K562 (cell line): ENCODE measurements around the gene SLC7A8. TPM values are rescaled to one million over a fixed set of nuclear protein-coding genes. Genes with fewer than 3 reads are reported as not detected.
A peak's percentile ranks its signal among the peaks of the same experiment; 100 is the strongest.

Experiments used
- CBX2 ChIP-seq: fragments of 200-600 bp; sonication (generic); IDR thresholded peaks from one replicate; pipeline ENCODE4 v1.6.1; 2012; ENCODE audit warnings: mild to moderate bottlenecking, low read length, inconsistent platforms; ENCODE audit not compliant: insufficient read depth, poor library complexity, severe bottlenecking
- CREB1 ChIP-seq, 2 experiments: sonication (generic) in 1 of 2; formaldehyde crosslinking in 1 of 2; IDR thresholded peaks; 2 replicates each; pipeline versions ENCODE4 v1.6.1 to v1.8.0; 2012 to 2022; ENCODE audit warnings: inconsistent platforms in 1 of 2, mild to moderate bottlenecking in 1 of 2, missing genetic modification reagents in 1 of 2, moderate library complexity in 1 of 2
- CTBP1 ChIP-seq: fragments of 450-650 bp; IDR thresholded peaks from 2 replicates; pipeline ENCODE4 v1.6.1; 2016; ENCODE audit warnings: borderline replicate concordance
- E2F3 ChIP-seq: fragments of 250-450 bp; sonication (Bioruptor Pico); IDR thresholded peaks from 2 replicates; pipeline ENCODE4 v1.4.0; 2020; ENCODE audit warnings: mild to moderate bottlenecking
- EP400 ChIP-seq: fragments of 450-650 bp; IDR thresholded peaks from 2 replicates; pipeline ENCODE4 v1.6.1; 2017; ENCODE audit warnings: antibody characterized with exemption, mild to moderate bottlenecking, moderate library complexity
- FOXM1 ChIP-seq, 2 experiments: fragments of 450-650 bp in 1 of 2; sonication (generic) in 1 of 2; formaldehyde crosslinking in 1 of 2; IDR thresholded peaks; 2 replicates each; pipeline versions ENCODE4 v1.6.1 to v1.9.0; 2017 to 2022; ENCODE audit warnings: low read depth in 2 of 2, mild to moderate bottlenecking in 2 of 2, missing genetic modification reagents in 1 of 2, moderate library complexity in 1 of 2
- HEY1 ChIP-seq: fragments of 250-450 bp; sonication (Bioruptor Pico); IDR thresholded peaks from 2 replicates; pipeline ENCODE4 v1.5.0; 2020; ENCODE audit warnings: mild to moderate bottlenecking, moderate library complexity, borderline replicate concordance
- KAT2B ChIP-seq: IDR thresholded peaks from one replicate; pipeline ENCODE4 v1.6.1; 2012; ENCODE audit warnings: low read depth, mild to moderate bottlenecking, control low read depth, inconsistent platforms, low read length, moderate library complexity
- KHSRP ChIP-seq: fragments of 450-650 bp; IDR thresholded peaks from 2 replicates; pipeline ENCODE4 v1.6.1; 2017
- MAFK ChIP-seq: IDR thresholded peaks from 2 replicates; pipeline ENCODE4 v1.6.1; 2011; ENCODE audit warnings: low read length, improper control_type of control experiment
- MXI1 ChIP-seq: IDR thresholded peaks from 2 replicates; pipeline ENCODE4 v1.6.1; 2011; ENCODE audit warnings: low read depth, mild to moderate bottlenecking, improper control_type of control experiment, low read length
- POLR2A ChIP-seq: fragments of 450-650 bp; conservative IDR thresholded peaks from 2 replicates; pipeline ENCODE4 v1.6.1; 2016
- PRMT5 ChIP-seq: sonication (generic); formaldehyde crosslinking; IDR thresholded peaks from 2 replicates; pipeline ENCODE4 v1.5.0; 2020; ENCODE audit warnings: missing genetic modification reagents
- PYGO2 ChIP-seq: fragments of 450-650 bp; IDR thresholded peaks from 2 replicates; pipeline ENCODE4 v1.6.1; 2016; ENCODE audit warnings: mild to moderate bottlenecking, missing genetic modification characterization, moderate library complexity, missing compliant biosample characterization
- RBBP5 ChIP-seq: fragments of 200-600 bp; sonication (generic); IDR thresholded peaks from 2 replicates; pipeline ENCODE4 v1.6.1; 2012; ENCODE audit warnings: borderline replicate concordance, mild to moderate bottlenecking, low read length, control low read depth, inconsistent platforms; ENCODE audit not compliant: insufficient read depth, poor library complexity, severe bottlenecking
- SETDB1 ChIP-seq: IDR thresholded peaks from one replicate; pipeline ENCODE4 v1.6.1; 2012; ENCODE audit warnings: low read length, control low read depth, inconsistent platforms
- SMARCE1 ChIP-seq: fragments of 450-650 bp; IDR thresholded peaks from 2 replicates; pipeline ENCODE4 v1.7.1; 2016; ENCODE audit warnings: mild to moderate bottlenecking
- SMC3 ChIP-seq: conservative IDR thresholded peaks from 2 replicates; pipeline ENCODE4 v1.6.1; 2011; ENCODE audit warnings: low read depth, low read length, improper control_type of control experiment; ENCODE audit not compliant: insufficient read depth
- TCF3 ChIP-seq: sonication (generic); formaldehyde crosslinking; IDR thresholded peaks from 2 replicates; pipeline ENCODE4 v1.4.0; 2020; ENCODE audit warnings: mild to moderate bottlenecking, missing genetic modification reagents
- TEAD4 ChIP-seq, 2 experiments: sonication (generic) in 1 of 2; formaldehyde crosslinking in 1 of 2; IDR thresholded peaks; 2 replicates each; pipeline versions ENCODE4 v1.6.1 to v1.8.0; 2012 to 2022; ENCODE audit warnings: borderline replicate concordance in 1 of 2, inconsistent platforms in 1 of 2, low read length in 1 of 2, mild to moderate bottlenecking in 1 of 2, missing genetic modification reagents in 1 of 2
- ZKSCAN8 ChIP-seq: fragments of 200-800 bp; sonication (Bioruptor generic); IDR thresholded peaks from 2 replicates; pipeline ENCODE4 v1.6.1; 2016; ENCODE audit warnings: missing genetic modification characterization, missing compliant biosample characterization
- ZNF354B ChIP-seq: fragments of 250-450 bp; sonication (Bioruptor Pico); IDR thresholded peaks from 2 replicates; pipeline ENCODE4 v1.4.0; 2020
- ZNF696 ChIP-seq: fragments of 250-450 bp; sonication (Bioruptor Pico); conservative IDR thresholded peaks from 2 replicates; pipeline ENCODE4 v1.4.0; 2020; ENCODE audit warnings: mild to moderate bottlenecking, moderate library complexity
- polyA plus RNA-seq, 8 experiments: library from polyadenylated mRNA; depleted of rRNA in 4 of 8; stranded (reverse) in 5 of 8; unstranded in 3 of 8; fragments of >200 nt; fragmentation: Nextera tagmentation in 2 of 8; fragmentation: Illumina TruSeq in 1 of 8; extraction: Ambion mirVana in 2 of 8; extraction: Trizol in 1 of 8; gene quantifications; 2 replicates each; pipeline versions ENCODE4 v1.2.1 to v1.2.3, GENCODE V29; 2011 to 2014; ENCODE audit warnings: inconsistent platforms in 1 of 8, missing spikeins in 1 of 8
- total RNA-seq, 7 experiments: library from RNA; depleted of rRNA in 6 of 7; stranded (reverse); fragments of >200 nt in 6 of 7; fragmentation: Illumina TruSeq in 2 of 7; extraction: Trizol in 2 of 7; gene quantifications; 2 replicates each; pipeline versions ENCODE4 v1.2.1 to v1.2.3, GENCODE V29; 2011 to 2021; ENCODE audit warnings: low replicate concordance in 1 of 7
- TF ChIP-seq, protein P1 (sequence below): fragments of 450-650 bp; IDR thresholded peaks from 2 replicates; pipeline ENCODE4 v1.6.1; 2018; ENCODE audit not compliant: partially characterized antibody

SLC7A8 gene
- total and polyA plus RNA-seq, 9 of the 15 experiments (the other 6 are each of a cell fraction or from before 2014, with no cell fraction given), result 2.0 to 33.0 (median 6.0) TPM

DNA sequence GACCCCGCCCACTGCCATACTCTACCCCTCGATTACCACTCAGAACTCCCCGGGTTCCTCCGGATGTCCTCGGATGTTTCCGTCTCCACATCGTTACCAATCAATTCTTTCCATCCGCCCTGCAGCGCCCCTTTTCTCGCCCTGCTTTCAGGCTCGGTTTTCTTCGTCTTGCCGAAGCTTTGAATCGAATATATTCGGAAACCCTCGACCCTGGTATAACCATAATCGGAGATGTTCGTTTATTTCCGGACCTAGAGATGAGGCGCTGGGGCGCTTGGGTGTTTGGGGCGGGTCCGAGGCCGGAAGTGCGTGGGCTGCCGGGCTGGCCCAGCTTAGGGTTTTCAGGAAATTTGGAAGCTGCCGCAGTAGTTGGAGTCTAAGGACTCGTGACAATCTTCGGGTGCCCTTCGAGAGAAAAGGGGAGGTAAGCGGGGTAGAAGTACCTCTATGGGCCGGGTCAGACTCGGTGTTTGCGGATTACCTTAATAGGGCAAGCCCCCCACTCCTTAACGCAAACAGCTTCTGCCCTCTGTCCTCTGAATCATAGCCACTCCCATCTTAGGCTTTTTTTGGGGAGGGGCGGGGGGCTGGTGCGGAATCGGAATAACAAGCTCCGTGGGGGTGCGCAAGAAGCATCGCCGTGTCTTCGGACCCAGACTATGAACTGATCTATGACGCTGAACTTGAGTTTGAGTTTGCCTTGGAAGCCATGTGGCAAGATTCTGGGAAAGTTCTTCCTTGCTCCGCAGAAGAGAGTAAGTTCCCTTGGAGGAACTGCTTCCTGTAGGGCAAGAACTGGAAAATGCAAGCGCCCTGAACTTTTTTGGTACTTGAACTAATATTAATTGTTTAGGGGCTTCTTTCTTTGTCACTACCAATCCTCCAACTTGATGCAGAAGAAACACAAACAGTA lies 88.0 kb downstream of the SLC7A8 start, which contains the start of gene C14orf119 (continued):
- TF ChIP-seq POLR2A (peak; percentile 89), KHSRP (no peak), SMC3 (no peak), HEY1 (CRISPR knock-in tag) (no peak), PRMT5 (CRISPR knock-in tag) (no peak), FOXM1 (IDR thresholded peaks at IDR 0.05; ENCODE audit: low read depth) (no peak; the same call in none of the 2 replicates), FOXM1 (CRISPR knock-in tag; IDR thresholded peaks at IDR 0.05; ENCODE audit: low read depth) (no peak), KAT2B (no peak), EP400 (peak; percentile 88), MAFK (0 out of 2 replicates have a peak, but pooled peaks have one; percentile 4), CREB1 (IDR thresholded peaks at IDR 0.05) (no peak), CREB1 (CRISPR knock-in tag; IDR thresholded peaks at IDR 0.05) (no peak), SMARCE1 (peak; percentile 54), TEAD4 (IDR thresholded peaks at IDR 0.05; ENCODE audit: low read length) (peak; percentile 37), TEAD4 (CRISPR knock-in tag; IDR thresholded peaks at IDR 0.05; ENCODE audit: borderline replicate concordance) (no peak), ZKSCAN8 (CRISPR knock-in tag) (no peak), RBBP5 (peak; percentile 55), SETDB1 (no peak), CBX2 (no peak), PYGO2 (tag) (no peak), ZNF354B (no peak), E2F3 (no peak), ZNF696 (no peak), TCF3 (CRISPR knock-in tag) (peak; percentile 19; the same call in 1 of the 2 replicates), CTBP1 (peak; percentile 62), MXI1 (peak; percentile 39; the same call in 1 of the 2 replicates)
- TF ChIP-seq, protein P1, sequence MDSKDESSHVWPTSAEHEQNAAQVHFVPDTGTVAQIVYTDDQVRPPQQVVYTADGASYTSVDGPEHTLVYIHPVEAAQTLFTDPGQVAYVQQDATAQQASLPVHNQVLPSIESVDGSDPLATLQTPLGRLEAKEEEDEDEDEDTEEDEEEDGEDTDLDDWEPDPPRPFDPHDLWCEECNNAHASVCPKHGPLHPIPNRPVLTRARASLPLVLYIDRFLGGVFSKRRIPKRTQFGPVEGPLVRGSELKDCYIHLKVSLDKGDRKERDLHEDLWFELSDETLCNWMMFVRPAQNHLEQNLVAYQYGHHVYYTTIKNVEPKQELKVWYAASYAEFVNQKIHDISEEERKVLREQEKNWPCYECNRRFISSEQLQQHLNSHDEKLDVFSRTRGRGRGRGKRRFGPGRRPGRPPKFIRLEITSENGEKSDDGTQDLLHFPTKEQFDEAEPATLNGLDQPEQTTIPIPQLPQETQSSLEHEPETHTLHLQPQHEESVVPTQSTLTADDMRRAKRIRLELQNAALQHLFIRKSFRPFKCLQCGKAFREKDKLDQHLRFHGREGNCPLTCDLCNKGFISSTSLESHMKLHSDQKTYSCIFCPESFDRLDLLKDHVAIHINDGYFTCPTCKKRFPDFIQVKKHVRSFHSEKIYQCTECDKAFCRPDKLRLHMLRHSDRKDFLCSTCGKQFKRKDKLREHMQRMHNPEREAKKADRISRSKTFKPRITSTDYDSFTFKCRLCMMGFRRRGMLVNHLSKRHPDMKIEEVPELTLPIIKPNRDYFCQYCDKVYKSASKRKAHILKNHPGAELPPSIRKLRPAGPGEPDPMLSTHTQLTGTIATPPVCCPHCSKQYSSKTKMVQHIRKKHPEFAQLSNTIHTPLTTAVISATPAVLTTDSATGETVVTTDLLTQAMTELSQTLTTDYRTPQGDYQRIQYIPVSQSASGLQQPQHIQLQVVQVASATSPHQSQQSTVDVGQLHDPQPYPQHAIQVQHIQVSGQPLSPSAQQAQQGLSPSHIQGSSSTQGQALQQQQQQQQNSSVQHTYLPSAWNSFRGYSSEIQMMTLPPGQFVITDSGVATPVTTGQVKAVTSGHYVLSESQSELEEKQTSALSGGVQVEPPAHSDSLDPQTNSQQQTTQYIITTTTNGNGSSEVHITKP, result peak; percentile 89
